Activated CD8-positive, alpha-beta memory T cell treated with anti-CD3 and anti-CD28 coated beads, Interleukin-2, amount 50 U/mL, for 48 hours (primary cell): ENCODE data around the gene SPRY4.
"Not testable (repeated sequence)": the region's sequence is repeated elsewhere in the genome, so short reads cannot be mapped to it uniquely, and the experiment has no call there.

ENCODE experiments used
- DNase-seq: peaks from one replicate; pipeline ENCODE4 v3.0.0-alpha.2; 2020

The SPRY4 gene

DNA sequence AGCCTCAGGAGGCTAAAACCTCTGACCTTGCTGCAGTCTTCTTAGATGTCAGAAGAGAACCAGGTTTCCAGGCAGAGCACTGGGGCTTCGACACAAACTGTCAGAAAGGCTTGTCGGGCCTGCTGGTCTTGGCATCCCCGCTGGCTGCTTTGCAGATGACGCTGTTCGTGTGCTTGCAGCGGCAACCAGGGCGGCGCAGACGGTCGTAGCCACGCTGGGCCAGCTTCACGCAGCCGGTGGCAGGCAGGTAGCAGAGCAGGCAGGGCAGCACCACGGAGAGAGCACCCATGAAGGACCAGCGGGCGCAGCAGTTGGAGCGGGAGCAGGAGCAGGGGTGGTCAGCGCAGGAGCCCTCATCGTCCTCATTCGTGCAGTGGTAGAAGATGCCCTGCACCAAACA lies 10.7 kb downstream of the SPRY4 start:
- DNase-seq, result no peak

DNA sequence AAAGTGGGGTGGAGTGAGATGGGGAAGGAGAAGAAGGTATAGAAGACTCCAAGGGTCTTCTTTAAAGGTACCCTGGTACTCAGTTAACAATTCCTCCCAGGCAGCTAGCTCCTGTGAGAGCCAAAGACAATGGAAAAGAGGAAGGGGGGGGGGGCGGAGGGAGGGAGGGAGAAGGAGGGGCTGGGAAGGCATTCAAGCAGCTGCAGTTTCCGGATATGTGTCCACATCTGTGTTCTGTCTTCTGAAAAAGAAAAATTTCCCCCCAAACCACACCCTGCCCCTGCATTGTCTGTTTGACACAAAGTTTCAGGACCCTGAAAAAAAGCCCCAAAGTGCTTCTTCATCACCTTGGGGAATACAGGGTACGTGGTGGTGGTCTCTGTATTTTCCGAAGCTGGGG lies 11.1 kb downstream of the SPRY4 start:
- no peak for DNase-seq

DNA sequence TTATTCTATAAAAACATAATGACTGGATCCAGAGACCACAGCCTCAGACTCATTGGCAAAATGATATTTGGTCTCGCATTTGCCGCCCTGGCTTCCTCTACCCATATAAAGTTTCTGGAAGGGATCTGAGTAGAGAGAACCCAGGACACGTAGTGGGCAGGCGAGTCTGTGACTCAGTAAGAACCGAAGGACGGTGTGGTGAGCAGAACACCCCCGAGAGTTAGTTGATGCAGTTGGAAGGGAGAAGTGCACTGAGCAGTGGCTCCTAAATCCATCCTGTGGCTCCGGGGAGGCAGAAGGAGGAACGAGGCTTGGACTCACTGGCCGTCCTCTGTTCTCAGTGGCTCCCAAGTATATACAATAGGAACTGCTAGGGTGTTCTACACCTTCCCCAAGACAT lies 11.5 kb downstream of the SPRY4 start:
- no peak for DNase-seq

DNA sequence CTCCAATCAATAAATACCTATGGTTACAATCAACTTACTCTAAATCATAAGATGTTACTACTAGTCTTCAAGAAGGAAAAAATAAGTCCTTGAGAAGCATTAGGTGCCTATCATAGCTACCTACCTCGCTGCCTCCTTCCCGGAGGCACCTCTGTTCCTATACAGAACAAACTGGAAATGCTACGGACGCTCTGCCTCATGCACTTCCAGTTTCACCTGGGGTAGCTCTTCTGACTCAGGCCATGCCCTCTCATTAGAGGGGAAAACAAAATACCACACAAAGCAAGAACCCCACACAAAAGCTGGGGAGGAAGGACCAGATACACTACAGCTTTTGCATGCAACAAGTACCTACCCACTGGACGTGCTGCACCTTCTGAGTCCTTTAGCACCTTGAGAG lies 12.4 kb downstream of the SPRY4 start:
- DNase-seq, result no peak

DNA sequence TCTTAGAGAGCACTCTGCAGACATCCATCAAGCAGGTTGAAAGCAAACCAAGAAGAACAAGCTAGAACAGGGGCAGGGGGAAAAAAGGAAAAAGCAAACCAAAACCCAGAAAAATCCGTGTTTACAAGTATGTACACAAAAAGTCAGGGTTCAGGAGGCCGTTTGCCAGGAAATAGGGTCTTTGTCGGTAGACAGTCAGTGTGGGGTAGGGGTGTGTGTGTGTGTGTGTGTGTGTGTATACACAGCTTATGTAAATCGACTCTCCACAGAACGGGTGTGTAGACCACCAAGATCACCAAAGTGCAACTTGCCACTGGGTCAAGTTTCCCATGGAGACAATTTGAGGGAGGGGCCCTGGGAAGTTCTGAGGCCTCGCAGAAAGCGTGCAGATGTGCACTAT lies 13.1 kb downstream of the SPRY4 start:
- DNase-seq, result no peak

DNA sequence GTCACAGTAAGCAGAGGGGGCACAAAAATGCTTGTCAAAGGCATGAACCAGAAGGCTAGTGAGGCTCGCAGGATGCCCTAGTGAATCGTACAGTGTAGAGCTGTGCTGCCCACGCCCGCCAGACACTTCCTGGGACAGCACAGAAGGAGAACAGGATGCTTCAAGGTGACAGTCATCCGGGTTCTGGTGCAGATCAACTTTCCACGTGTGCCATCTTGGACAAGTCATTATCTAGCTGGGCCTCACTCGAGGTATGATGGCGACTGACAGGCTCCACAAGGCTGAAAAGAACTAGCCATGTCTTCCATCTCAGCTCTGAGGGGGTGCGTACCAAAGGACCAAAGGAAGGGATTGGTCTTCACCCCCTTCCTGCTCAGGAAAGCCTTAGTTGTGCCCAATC lies 14.0 kb downstream of the SPRY4 start:
- no peak for DNase-seq

DNA sequence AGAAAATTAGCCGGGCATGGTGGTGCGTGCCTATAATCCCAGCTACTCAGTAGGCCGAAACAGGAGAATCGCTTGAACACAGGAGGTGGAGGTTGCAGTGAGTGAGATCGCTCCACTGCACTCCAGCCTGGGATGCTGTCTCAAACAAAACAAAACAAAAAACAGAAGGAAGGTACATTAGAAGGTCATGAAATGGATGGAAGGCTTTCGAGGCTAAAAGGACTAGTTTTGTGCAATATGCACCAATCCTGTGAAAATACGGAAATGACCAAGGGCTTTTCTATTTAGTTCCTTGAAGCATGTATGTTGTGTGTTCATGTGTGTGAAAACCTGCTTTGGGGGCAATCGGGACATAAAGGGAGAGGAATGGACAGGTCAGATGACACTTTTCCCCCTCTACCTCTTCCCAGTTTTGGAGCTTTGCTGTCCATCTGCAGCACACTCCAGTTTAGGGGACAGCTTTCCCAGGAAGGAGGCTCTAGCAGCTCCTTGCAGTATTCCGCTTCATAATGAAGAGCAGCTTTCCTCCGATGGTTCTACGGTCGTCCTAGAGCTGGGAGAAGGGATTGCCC lies 15.0 kb downstream of the SPRY4 start:
- no peak for DNase-seq

DNA sequence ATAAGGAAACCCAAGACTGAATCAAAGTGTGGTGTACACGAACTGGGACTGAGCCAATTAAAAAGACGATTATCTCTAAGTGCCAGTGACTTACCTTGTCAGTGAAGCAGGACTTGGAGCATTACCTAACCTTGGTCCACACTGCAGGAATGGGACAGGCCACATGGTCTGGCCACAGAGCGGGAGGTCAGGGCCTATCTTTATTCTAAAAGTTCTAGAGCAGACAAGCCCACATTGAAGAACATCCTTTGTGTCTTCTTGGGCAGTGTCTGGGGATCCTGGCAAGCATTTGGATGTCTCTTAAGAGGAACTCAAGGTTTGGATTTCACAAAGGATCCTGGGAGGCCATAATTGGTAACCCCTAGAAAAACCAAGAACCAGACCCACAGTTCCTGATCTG lies 16.5 kb downstream of the SPRY4 start:
- DNase-seq, result no peak

DNA sequence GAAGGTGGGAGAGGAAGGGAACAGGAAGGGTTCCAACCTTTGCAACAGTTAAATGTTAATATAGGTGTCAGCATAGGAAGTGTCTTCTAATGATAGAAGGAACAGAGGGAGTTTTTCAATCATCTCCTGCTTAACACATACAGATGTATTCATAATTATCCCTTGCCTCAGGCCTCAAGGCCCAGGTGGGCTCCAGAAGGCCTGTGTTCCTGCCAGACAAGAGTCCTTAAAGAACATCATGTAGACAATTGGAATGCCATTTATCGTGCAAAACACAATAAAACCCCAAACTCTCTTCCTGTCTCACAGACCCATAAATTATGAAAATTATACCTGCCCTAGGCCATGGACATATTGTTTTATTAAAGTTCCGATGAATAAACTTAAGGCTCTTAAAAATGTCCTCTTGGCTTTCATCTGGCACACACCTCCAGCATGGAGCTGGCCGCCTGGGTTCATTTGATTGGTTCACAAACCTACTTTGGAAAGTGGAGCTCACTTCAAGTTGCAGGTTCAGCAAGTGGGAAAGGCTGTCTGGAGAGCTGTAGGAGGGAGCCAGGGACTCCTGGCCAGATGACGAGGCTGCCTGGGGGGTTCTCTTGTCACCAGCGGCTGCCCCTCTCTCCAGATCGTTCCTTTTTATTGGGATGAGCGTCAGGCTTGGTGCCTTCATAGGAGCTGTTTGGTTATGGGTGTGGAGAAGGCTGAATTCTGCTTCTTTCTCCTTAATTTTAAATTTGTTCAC lies 17.5 kb downstream of the SPRY4 start:
- no peak for DNase-seq

DNA sequence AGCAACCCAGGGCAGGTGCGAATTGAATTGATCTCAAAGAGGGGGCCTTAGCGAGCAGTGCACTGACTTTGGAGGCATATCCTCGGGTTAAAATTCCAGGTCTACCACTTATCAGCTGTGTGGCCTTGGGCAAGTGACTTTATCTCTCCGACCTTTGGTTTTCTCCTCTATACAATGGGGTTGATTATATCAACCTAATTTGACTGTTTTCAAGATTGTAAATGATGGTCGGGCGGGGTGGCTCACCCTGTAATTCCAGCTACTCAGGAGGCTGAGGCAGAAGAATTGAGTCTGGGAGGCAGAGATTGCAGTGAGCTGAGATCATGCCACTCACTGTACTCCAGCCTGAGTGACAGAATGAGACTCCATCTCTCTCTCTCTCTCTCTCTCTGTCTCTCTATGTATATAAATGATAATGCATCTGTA lies 18.7 kb downstream of the SPRY4 start:
- no peak for DNase-seq

DNA sequence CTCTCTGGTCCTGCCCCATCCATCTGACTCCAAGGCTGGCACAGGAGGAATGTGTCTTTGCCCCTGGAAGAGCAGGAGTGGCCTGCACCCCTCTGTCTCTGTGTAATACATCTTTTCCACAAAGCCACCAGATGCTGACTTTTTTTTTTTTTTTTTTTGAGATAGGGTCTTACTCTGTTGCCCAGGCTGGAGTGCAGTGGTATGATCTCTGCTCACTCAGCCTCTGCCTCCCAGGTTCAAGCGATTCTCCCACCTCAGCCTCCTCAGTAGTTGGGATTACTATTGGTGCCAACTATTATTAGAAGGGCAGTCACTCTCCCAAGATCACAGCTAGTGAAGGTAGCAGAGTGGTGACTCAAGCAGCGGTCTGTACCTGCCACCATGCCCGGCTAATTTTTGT lies 19.6 kb downstream of the SPRY4 start:
- no peak for DNase-seq

DNA sequence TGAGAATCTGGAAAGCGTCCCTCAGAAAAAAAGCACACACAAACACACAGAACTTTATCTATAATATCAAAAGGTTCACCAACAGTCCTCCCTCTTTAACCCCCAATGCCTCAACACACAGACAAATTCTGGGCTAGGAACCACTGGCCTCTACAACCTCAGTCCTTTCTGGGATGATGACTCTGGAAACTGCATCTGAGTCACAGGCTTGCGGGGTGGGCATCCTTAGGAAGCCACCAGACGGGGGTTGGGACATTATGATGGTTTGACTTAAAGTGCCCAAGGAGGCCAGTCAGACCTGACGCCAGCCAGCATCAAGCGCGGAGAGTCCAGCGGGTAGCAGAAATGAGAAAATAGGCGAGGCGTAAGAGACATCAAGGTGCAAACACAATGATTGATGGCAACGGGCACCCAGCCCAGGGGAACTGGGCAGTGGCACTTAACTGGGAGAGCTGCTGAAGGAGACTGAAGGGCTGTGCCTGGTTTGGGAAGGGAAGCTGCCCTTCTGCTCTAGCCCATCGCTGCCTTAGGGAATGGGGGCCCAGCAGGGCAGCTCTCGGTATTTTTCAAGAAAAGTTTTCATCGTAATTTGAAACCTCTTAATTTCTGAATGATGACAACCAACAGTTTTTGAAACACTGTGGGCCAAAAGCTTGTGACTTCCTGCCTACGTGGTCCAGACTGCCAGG lies 20.7 kb downstream of the SPRY4 start:
- DNase-seq, result no peak

DNA sequence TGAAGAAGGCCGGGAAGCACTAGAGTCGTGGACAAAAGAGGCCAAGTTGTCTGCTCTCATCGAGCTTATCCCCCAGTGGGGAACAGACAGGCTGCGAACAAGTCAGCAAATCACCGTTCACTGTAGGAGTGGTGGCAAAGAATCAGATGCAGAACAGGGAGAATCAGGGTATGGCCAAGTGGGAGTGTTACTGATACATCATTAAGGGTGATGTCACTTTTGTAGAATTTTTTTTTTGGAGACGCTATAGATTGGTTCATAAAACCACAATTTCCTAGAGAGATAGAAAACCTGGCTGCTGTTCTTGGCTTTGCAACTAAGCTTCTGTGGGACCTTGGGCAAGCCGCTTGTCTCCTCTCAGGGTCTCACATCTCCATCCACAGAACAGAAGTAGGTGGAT lies 21.3 kb downstream of the SPRY4 start:
- no peak for DNase-seq

DNA sequence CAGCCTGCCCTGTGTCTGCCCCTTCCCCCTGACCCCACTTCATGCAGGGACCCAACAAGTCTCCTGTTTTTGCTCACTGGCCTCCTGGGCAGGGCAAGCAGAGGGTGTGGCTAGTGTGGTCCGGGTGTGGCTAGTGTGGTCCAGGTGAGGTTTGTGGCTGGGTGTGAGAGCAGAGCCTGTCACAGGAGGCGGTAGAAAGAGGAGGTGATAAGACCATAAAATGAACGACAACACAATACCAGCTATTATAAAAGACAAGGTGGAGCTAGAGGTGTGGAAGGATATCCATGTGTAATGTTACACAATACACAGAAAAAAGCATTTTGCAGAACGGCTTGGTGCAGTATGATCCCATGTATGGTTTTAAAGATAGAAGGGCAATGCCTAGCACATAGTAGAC lies 23.3 kb downstream of the SPRY4 start:
- no peak for DNase-seq

DNA sequence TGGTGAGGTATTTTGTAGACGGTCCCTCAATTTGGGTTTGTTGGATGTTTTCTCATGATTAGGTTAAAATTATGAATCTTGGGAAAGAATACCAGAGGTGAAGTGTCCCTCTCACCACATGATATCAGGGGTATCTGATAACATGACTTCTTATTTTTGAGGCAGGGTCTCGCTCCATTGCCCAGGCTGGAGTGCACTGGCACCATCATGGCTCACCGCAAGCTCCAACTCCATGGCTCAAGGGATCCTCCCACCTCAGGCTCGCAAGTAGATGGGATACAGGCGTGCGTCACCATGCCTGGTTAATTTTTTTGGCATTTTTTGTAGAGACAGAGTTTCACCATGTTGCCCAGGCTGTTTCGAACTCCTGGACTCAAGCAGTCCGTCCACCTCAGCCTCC lies 24.1 kb downstream of the SPRY4 start:
- no peak for DNase-seq

DNA sequence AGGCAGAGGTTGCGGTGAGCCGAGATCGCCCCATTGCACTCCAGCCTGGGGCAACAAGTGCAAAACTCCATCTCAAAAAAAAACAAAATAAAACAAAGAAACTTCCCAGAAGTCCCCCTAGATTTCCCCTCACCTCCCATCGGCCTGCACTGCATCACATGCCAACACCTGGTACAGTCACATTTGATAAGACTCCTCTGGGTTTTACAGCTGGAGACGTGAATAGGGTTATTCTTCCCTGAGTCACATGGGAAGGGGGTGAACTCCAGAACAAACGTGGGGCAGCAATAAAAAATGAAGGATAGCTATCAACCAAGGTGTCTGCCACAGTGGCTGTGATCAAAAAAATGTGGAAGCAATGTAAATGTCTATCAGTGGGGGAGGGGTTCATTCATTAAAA lies 26.0 kb downstream of the SPRY4 start:
- DNase-seq, result no peak

DNA sequence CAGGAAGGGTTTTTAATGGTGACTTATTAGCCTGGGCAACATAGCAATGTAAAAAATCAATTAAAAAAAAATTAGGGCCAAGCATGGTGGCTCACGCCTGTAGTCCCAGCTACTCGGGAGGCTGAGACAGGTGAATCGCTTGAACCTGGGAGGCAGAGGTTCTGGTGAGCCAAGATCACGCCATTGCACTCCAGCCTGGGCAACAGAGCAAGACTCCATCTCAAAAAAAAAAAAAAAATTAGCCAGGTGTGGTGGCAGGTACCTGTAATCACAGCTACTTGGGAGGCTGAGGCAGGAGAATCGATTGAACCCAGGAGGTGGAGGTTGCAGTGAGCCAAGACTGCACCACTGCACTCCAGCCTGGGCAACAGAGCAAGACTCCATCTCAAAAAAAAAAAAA lies 27.0 kb downstream of the SPRY4 start:
- not testable (repeated sequence) for DNase-seq

DNA sequence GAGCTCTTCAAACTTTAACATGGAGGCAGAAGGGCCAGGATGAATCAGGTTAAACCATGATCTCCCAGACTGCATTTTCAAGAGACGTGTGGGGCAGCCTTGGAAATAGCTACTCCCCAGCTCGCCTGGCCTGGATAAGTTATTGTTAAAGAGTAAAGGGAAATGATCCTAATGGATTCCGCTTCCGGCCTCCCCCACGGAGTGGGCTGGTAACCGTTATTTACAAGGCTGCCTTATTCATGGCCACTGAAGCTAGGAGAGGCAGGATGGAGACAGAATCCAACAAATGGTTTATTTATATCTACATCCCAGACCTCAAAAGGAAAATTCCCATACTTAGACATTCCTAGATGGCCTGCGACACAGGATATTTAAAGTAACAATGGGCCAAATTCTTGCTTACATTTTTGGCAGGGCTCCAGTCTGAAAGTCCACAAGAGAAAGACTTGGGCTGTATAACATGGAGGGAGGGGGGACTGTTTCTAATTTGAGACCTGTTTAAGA lies 27.9 kb downstream of the SPRY4 start:
- DNase-seq, result no peak

DNA sequence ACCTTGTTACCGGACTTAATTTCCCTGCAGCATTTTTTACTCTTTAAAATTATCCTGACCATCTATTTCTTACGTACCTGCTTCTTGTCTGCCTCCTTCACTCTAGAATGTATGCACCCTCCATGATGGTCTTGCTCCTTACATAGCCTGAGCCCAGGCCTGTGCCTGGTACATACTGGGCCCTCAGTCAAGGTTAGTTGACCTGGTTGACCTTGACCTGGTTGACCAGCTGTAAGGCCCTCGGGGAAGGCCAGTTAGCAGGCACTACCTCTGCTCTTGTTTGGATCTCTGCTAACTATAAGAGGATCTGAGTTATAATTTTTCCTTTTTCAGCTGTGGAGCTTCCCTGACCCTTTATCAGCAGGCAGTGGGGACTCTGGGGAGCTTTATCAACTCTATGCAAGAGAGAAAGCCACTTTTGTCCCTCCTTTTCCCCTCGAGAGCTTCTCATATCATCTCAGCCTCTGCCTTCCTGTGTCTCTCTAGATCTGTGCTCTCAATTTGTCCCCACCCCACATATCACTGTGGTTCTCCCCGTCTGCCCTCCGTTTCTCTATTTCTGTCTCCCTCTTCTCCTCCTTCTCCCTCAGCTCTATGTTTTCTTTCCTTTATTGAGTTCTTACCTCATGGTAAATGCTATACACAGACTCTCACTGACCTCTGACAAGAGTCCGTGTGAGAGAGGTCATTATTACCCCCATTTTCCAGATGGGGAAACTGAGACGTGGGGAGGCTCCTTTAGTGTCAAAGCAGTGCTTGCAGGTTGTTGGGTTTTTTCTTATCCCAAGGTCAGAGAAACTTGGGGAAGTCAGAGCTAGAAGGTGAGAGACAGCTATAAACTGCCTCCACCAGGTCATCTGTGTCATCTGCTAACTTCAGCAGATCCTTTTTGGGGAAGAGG lies 28.6 kb downstream of the SPRY4 start:
- DNase-seq, result no peak

DNA sequence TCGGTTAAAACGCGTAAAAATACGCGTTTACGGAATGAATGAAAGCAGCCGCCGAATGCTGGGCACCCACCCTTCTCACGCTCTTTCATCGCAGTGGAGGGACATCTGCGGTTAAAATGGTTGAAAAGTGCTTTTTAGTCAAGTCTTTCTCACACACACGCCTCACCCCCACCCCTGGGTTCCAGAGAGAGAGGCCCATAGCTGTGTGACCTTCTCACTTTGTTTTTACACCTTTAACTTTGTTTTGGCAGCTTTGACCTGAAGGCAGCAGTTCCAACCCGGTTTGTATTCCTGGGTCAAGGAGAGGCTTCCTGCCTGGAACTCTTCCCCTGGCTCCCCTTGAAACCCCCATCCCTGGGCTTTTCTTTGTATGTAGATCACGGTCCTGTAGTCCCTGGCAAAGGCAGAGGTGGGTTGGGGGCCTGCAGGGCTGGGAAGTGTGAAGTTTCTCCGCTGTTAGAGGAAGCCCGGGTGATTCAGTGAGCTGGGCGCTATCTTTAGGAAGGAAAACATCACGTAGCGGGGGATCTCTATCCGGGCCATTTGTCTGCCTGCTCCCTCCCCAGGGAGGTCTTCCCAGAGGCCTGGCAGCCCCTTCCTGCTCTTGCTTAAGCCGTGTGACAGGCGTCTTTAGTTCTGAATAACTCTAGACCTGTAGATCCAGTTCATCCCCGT lies 29.6 kb downstream of the SPRY4 start:
- DNase-seq, result no peak

DNA sequence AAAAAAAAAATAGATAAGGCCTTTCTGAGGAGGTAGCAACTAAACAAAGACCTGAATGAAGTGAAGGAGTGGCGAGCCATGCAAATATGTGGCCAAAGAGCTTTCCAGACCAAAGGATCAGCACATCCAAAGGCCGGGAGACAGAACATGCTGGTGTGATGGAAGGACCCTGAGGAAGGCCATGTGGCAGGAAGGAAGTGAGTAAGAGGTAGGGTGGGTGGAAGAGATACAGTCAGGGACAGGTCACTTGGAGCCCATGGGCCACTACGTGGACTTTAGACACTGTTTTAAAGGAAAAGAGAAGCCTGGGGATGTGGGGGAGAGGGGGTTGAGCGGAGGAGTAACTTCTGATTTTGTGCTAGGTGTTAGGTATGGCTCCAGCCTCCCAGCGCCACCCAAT lies 31.3 kb downstream of the SPRY4 start:
- DNase-seq, result no peak

DNA sequence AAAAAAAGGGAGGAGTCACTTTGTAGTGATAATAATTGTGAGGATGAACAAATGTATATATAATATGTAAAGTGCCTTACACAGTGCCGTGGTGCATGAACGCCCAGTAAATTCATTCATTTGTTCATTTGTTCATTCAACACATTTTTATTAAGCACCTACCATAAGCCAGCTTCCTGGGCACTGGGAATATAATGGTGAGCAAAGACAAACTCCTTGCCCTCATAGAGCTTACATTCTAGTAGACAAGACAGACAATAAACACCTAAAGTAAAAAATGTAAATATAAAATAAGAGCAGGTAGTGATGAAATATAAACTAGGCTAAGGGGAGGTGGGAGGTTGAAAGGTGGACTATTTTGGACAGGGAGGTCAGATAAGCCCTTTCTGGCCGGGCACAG lies 32.0 kb downstream of the SPRY4 start:
- no peak for DNase-seq

DNA sequence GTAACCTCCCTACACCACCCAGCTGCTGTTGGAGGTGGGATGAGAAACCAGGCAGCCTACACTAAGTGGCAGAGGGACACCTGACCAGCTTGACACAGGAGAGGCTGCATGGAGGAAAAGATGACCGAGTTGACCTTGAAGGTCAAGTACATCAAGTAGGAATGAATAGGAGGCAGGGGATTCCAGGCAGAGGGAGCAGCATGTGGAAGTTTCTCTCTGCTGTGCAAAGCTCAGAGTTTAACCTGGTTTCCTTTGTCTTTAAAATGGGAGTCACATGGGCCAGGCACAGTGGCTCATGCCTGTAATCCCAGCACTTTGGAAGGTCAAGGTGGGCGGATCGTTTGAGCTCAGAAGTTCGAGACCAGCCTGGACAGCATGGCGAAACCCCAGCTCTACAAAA lies 32.6 kb downstream of the SPRY4 start:
- no peak for DNase-seq
